ENCODE results near the gene ZCCHC3.

ZCCHC3 gene

DNA sequence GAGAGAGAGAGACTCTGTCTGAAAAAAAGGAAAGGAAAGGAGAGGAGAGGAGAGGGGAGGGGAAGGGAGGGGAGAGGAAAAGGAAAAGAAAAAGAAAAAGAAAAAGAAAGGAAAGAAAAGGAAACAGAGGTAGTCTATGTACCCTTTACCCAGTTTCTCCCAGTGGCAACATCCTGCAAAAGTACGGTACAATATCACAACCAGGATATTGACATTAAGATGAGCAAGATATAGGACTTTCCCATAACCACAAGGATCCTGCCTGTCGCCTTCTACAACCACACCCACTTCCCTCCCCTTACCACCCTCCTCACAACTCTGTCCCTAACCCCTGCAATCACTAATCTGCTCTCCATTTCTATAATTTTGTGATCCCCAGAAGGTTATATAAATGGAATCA lies 10.9 kb upstream of the ZCCHC3 start:
- no peak for DNase-seq

DNA sequence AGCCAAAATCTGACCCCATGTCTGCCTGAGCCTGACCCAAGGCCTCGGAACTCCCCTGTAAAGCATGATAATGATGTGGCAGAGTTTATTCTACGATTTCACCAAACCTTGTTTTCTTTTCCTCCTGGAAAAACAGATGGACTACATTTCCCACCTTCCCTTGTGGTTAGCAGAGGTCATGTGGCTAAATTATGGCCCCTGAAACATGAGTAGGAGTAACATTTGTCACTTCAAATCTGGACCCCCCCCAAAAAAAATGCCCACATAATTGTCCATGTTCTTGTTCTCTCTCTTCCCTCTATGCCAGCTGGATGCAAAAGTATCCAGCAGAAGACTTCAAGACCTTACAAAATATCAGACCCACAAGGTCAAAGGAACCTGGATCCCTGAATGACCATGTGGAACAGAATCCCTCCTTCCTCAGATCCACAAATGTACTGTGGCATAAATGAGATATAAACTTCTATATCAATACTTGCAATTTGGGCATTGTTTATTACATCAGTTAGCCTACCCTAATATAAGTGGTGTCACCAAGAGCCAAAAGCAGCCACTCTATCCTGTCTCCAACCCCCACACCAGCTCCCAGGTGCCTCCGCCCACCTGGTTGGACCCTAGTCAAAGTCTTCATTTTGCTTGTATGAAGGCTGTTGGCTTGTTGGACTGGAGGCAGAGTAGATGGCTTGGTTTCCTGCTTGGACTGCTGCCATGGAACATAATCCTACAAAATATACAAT lies 8.2 kb upstream of the ZCCHC3 start:
- no peak for DNase-seq

DNA sequence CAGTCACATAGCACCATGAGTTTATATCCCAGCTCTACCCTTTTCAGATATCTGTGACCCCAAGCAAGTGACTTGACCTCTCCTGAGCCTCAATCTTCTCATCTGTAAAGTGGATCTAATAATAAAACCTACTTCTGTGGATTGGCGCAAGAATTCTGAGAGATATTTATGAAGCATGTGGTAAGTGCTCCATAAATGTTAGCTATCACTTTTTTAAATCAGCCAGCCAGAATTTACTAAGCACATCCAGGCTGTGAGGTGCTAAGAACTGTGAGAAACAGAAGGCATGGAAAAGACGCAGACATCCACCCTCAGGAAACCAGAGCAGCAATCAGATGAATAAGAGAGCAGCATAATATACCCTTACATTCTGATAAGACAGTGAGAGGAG lies 7.7 kb upstream of the ZCCHC3 start:
- DNase-seq, result no peak

DNA sequence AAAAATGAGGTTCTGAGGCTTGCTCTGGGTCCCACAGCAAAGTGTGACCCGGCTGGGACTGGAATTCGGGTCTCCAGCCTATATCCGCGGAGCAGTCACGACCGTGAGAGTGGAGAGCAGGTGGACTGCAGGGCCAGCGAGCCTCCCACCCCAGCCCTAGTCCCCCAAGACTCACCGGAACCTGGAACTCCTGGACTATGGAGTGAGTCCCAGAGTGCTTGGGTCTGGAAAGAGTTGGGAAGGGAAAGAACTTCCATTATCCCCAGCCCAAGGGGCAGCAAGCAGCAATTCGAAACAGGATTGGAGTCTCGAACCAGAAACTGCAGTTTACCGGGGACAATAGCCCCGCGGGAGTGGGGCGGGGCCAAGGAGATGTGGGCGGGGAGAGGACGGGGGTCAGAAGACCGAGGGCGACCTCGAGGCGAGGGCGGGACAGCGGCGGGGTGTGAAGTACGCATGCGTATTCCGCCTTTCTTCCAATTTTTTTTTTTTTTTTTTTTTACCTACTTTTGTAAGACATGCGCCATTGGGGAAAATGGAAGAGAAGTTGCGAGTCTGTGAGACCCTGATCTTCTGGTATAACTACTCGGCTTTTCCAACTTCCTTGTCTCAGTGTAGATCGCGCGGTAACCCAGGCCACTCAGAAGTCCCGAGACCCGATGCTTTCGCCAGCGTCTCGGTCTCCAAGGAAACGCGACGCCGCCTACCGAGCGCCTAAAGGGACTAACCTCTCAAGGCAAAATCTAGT lies 7.1 kb upstream of the ZCCHC3 start, which contains the start of gene C20orf96:
Gene C20orf96, minus strand, starts transcription at position 667 of the 748 bp plus-strand sequence. Its CDS starts 140 bp downstream, at position 527.
- DNase-seq, result peak; percentile 94

DNA sequence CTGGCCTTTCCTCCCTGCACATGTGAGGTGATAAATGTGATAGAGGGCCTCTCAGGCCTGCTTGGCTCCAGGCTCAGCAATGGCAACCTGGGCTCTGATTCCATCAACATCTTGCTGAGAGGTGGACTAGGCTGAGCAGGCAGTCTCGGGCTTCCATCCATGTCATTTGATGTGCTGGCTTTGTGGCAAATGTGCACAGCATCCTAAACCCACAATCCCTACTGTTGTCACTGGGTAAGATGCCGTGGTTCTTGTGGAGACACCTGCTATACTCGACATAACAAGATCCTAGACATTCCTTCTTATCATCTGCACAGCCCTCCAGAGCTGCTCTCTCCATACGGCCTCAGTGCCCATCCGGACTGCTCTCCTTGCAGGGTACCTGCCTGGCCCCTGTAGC lies 2.8 kb upstream of the ZCCHC3 start:
- no peak for DNase-seq

DNA sequence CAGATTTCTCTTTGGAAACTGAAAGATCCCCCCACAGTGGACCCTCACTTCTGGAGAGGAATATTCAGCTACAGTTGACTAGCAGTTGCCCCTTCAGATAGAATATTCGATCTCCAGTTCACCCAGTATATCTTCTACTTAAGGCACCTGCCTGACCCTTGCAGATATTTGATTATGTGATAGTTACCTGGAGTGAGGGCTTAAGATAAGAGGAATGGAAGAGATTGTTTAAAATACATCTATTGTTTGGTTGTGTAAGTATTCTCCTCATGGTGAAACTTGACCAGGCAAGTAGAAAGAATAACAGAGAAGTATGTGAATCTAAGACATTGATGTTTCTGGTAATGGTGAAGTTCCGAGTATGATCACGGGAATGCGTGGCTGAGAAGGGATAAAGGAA lies 1.6 kb upstream of the ZCCHC3 start:
- no peak for DNase-seq

DNA sequence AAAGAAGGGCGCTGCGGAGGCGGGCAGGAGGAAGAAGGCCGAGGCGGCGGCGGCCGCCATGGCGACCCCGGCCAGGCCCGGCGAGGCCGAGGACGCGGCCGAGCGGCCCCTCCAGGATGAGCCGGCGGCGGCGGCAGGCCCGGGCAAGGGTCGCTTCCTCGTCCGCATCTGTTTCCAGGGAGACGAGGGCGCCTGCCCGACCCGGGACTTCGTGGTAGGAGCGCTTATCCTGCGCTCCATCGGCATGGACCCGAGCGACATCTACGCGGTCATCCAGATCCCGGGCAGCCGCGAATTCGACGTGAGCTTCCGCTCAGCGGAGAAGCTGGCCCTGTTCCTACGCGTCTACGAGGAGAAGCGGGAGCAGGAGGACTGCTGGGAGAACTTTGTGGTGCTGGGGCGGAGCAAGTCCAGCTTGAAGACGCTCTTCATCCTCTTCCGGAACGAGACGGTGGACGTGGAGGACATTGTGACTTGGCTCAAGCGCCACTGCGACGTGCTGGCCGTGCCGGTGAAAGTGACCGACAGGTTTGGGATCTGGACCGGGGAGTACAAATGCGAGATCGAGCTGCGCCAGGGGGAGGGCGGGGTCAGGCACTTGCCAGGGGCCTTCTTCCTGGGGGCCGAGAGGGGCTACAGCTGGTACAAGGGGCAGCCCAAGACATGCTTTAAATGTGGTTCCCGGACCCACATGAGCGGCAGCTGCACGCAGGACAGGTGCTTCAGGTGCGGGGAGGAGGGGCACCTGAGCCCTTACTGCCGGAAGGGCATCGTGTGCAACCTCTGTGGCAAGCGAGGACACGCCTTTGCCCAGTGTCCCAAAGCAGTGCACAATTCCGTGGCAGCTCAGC lies 780 bp downstream of the ZCCHC3 start:
- peak; percentile 76 for DNase-seq

DNA sequence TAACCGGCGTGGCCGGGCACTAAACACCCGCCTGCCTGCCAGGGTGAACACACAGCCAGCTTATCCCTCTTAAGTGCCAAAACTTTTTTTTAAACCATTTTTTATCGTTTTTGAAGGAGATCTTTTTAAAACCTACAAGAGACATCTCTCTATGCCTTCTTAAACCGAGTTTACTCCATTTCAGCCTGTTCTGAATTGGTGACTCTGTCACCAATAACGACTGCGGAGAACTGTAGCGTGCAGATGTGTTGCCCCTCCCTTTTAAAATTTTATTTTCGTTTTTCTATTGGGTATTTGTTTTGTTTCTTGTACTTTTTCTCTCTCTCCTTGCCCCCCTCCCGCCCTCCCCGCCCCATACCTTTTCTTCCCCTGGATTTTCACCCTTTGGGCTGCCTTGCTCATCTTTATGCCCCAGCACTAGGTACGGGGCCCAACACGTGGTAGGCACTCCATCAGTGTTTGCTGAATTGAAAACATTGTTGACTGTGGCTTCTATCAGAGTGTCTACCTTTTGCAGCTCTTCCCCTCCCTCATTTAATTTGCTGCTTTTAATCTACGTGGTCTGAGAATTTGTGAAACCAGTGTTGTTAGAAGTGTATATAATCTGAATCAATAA lies 1.5 kb downstream of the ZCCHC3 start:
- DNase-seq, result no peak

DNA sequence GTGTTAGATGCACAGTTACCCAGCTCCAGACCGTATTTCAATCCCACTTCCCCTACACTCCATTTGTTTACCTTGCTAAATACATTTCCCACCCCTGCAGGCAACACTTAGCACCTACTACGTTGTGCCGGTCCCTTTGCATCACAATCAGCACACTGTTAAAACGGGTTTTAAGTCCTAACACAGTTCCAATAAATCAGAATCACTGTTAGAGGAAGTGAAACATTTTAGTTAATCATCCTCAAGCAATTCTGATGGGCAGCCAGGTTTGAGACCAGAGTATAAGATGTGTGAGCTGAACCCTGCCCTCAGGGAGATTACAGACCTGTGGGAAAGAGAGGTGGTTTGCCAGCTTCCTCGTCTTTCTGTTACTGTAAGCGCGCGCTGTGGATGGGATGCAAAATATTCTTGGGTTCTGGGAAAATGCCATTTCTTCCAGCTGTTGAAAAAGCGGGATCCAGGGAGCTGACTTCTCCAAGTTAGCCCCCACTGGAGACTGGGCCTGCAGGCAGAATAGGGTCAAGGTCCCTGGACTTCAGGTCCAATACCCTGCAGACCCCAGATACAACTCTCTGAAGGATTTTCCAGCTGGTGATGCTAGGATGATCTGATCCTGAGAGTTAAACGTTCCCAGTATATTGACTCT lies 3.1 kb downstream of the ZCCHC3 start:
- DNase-seq, result no peak

DNA sequence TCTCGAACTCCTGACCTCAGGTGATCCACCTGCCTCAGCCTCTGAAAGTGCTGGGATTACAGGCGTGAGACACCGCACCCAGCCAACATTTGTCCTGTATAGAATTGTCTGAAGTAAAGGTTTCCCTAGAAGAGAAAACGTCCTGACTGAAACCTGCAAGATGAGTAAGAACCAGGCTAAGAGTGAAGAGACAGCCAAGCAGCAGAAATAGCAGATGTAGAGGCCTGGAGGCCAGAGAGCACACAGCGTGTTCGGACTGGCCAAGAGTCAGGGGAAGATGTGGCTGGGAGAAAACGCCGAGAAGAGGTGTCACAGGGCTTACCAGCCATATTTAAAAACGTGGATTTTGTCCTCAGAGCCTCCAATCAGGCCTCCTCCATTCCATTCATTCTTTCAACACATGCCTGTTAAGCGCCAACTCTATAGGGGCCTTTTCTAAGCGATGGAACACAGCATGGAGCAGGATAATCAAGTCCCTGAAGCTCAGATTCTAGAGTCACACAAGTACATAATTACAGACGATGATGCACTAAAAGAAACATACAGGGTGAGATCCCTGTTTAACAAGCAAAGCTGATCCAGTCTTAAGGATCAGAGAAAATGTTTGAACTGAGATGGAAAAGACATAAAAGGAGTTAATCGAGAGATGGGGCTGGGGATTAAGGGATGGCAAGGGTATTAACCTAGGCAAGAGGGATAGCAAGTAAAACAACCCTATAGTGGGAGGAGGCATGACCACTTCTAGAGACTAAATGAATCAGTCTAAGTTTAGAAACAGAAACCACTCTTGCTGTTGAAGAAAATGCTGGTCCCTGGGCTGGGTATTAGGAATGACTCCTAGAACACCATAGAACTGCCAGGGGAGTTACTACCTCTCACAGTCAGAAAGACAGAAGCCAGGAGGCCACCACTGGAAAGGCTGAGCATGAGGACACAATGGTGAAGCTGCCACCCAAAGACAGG lies 4.8 kb downstream of the ZCCHC3 start:
- no peak for DNase-seq

DNA sequence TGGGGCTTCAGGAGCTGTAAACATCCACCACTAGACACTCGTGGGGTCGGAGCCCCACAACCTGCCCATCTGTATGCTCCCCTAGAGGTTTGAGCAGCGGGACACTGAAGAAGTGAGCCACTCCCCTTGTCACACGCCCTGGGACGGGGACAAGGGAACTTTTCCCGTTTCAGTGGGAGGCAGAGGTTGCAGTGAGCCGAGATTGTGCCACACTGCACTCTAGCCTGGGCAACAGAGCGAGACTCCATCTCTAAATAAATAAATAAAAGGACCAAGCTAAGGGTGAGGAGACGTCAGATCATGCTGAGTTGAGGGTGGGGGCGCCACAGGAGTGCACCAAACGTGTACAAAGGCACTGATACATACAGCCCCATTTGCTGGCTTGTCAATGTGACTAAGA lies 8.4 kb downstream of the ZCCHC3 start:
- no peak for DNase-seq

DNA sequence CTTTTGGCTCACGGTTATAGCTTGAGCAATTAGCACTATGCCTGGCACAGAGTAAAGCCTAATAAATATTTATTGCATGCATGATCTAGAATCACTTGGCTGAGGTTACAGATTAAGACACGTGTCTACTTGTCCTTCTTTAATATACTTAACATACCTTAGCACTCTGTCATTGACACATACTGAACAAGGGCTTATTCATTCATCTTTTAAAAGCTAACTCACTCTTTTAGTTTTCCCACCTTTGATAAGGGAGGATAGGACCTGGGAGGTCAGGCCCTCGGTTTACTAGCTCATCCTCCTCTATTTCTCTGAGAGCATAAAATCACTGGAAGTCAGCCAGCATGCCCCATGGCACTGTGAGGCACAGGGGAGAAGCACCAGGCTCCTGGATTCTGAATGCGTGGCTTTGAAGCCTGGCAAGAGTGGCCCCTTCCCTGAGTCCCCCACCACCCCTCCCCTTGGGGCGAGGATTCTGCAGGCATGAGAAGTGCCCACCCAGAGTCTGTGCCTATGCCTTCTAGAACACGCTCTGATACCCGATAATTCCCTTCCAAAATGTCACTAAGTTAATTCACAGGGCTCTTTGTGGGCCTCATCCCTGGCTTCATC lies 11.2 kb downstream of the ZCCHC3 start:
- DNase-seq, result no peak

DNA sequence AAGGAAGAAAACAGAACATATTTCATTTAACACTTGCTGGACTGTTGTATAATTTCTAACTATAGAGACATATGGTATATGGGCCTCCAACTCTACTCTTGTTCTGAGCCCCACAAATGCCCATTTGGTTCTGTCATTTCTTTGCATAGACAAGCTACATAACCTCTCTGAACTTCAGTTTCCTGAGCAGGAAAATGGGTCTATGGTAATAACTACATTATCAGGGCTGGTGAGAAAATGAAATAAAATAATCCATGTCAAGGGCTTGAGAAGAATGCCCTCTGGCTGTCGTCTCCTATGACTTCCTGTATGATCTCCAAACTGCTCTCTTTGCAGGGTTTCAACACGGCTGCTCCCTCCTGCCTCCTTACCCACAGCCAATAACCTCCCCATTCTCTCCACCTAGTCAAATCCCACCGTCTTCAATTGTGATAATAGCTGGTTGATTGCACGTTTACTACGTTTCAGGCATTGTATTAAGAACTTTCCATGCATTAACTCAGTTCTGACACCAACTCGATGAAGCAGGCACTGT lies 12.0 kb downstream of the ZCCHC3 start:
- no peak for DNase-seq

DNA sequence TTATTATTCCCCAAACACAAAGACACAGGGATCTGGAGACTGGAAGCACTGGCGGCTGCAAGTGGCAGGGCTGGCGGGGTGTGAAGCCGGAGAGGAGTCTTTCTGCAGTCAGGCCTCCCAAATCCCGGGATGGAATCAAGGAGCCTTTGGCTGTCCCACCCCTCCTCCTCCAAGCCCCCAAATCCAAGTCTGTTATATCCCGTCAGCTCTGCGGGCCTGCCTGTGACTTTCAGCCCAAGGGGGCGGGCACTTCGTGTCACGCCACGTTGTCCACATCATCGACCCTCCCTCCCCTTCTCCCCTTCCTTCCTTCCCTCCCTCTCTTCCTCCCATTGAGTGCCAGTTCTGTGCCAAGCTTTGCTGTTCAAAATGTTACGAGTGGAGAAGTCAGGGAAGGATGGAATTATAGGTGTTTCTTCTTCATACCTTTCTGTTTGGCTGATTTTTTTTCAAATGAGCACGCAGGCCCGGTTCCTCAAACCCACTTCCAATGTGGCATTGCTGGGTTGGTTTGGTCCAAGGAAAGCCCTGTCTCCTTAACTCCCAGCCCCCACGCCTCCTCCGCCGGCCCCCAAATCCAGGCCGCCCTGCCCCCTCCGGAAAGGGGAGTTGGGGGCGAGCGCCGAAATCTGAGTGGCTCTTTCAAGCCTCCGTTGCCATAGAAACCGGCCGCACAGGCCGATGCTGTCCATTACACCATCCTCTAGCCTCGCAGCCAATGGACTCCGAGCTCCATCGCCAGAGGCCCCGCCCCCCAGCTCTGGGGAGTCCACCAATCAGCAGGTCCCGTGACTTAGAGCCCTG lies 12.7 kb downstream of the ZCCHC3 start:
- DNase-seq, result peak; percentile 100

DNA sequence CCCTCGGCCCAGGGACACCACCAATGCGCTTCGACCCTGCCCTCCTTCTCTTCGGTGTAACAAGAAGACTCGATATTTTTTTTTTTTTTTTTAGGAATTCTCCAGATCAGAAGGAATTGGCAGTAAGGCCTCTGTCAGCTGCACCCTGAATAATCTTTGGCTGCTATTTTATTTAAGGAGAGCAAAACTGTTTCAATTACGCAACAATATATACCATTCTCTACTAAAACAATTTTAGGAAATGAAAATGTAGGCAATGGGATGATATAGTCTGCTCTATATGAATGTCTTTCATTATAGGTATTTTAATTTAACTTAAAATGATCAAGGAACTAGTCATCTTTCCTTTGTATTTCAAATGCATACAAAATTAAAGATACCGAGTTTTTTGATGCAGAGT lies 13.3 kb downstream of the ZCCHC3 start:
- DNase-seq, result no peak

DNA sequence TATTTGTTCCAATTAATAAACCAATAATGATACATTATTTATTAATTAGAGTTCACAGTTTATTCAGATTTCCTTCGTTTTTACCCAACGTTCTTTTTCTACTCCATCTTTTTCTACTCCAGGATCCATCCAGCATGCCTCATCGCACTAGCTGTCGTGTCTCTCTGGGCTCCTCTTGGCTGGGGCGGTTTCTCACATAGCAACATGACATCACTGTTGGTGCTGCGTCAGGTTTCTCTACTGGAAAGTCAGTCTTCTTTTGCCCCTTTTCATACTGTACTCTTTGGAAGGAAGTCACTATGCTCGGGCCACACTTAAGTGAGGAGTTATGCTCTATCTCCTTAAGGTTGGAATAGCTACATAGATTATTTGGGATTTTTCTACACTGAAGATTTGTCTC lies 14.2 kb downstream of the ZCCHC3 start:
- DNase-seq, result no peak

DNA sequence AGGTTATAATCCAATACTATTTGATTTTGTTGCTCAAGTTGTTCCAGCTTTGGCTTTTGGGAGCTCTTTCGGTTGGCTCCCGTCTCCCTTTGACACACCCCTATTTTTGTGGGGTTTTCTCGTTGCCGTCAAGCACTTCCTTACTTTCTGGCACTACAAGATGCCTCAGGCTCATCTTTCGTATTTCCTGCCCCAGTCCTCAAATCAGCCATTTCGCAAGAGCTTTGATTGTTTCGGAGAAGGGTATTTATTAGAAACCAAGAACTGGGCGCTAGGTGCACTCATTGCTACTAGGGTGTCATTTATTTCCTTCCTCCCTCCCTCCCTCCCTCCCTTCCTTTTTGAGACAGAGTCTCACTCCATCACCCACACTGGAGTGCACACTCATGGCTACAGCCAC lies 14.7 kb downstream of the ZCCHC3 start:
- no peak for DNase-seq

DNA sequence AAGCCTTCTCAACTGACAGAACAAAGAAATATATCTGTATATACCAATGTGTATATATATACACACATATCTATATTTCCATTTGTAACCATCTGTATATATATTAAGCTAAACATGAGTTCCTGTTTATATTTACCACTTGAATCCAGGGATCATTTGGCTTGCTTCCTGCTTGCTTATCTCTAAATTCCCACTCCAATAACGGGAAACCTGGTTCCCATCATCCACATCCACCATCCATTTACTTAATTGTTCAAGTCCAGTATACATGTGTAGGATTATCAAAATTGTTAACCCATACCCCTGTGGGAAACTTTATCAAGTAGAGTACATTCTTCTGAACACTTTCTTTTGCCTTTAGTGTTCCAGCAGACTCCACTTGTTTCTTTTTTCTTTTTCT lies 15.5 kb downstream of the ZCCHC3 start:
- no peak for DNase-seq

DNA sequence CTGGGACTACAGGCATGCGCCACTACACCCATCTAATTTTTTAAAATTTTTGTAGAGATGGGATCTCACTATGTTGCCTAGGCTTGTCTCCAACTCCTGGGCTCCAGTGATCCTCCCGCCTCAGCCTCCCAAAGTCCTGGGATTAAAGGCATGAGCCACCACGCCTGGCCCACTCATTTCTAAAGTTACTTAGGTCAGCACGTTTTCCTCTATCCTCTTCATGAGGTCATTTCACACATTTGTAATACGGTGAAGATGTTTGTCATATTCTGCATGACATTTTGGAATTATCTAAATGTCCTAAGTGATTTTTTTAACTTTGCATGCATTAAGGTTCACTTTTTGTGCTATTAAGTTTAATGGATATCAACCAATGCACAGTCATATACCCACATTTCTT lies 16.0 kb downstream of the ZCCHC3 start:
- no peak for DNase-seq

DNA sequence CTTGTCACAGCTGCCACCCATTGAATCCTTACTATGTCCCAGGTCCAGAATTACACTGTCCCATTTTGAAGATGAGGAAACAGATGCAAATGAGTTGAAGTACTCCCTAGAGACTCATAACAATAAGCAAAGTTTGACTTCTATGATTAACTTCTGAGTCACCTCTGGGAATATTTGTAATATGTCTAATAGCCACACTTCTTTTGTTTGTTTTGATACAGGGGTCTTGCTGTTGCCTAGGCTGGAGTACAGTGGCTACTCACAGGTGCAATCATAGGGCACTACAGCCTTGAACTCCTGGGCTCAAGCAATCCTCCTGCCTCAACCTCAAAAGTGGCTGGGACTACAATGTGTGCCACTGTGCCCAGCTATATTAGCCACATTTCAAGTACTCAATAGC lies 16.6 kb downstream of the ZCCHC3 start:
- no peak for DNase-seq

All from right hindlimb (tissue), 1 donor.